Measurements from ENCODE around the gene TP53.

Gene TP53

GRCh38 chr17:7654832-7655540 is 32.3 kb downstream of the TP53 start (continued):
- TF ChIP-seq KLF9 (tag by site-specific recombination; IDR thresholded peaks at IDR 0.05; ENCODE audit: low read depth): no peak

DNA sequence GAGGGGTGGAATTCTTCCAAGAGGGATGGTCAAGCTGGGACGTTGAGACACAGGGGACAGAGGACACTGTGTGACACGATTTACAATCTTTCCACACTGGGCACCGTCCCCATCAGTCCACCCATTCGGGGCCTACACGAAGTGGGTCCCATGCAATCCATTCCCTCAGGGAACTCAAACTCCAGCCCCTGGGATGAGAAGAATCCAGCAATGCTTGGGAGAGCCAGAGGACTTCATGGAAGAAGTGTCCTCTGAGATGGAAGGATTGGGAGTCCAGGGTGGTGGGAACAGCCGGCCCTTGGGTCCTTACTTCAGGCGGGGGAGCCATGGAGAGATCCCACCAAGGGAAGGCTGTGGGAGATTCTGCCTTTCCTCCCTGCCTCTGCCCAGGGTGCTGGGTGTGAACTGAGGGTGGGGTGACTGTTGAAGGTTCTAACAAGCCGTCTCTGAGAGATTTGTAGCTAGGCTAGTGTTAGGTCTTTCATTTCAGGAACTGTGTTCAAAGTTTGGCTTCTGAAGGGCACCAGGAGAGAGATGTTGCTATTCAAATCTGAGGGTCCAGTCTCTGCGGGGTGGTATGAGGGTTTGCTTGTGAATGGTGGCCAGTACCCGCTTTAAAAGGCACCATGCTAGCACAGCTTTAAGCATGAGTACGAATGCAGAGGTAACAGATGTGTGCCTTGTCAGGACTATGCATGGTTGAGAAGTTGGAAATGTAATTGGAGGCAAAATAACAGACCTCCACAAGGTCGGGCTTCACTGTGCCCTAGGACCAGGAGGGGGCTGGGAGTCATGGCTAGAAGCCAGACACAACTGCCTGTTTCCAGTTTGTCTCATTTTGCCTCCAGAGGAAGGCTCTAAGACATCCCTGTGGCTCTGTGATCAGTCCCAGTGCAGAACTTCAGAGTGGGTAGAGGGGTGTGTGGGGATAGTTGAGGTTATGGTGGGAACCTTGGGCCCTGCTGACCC is 34.6 kb downstream of the TP53 start:
- ChIA-PET CTCF (interaction anchor here (0.6 to 7.2 kb wide), 5 partner anchors 10 to 64 kb away, joined by 3 to 57 read pairs (median 5); no protein-coding TSS in a partner anchor), POLR2A (interaction anchor here (0.6 to 5.3 kb wide), 5 partner anchors 15 to 34 kb away, joined by 3 to 113 read pairs (median 7); partner anchors contain the start of genes SAT2, TP53 and WRAP53)
- TF ChIP-seq, protein P1, sequence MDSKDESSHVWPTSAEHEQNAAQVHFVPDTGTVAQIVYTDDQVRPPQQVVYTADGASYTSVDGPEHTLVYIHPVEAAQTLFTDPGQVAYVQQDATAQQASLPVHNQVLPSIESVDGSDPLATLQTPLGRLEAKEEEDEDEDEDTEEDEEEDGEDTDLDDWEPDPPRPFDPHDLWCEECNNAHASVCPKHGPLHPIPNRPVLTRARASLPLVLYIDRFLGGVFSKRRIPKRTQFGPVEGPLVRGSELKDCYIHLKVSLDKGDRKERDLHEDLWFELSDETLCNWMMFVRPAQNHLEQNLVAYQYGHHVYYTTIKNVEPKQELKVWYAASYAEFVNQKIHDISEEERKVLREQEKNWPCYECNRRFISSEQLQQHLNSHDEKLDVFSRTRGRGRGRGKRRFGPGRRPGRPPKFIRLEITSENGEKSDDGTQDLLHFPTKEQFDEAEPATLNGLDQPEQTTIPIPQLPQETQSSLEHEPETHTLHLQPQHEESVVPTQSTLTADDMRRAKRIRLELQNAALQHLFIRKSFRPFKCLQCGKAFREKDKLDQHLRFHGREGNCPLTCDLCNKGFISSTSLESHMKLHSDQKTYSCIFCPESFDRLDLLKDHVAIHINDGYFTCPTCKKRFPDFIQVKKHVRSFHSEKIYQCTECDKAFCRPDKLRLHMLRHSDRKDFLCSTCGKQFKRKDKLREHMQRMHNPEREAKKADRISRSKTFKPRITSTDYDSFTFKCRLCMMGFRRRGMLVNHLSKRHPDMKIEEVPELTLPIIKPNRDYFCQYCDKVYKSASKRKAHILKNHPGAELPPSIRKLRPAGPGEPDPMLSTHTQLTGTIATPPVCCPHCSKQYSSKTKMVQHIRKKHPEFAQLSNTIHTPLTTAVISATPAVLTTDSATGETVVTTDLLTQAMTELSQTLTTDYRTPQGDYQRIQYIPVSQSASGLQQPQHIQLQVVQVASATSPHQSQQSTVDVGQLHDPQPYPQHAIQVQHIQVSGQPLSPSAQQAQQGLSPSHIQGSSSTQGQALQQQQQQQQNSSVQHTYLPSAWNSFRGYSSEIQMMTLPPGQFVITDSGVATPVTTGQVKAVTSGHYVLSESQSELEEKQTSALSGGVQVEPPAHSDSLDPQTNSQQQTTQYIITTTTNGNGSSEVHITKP (tag by site-specific recombination; IDR thresholded peaks at IDR 0.05): no peak
- TF ChIP-seq ZNF341 (tag by site-specific recombination; IDR thresholded peaks at IDR 0.05; ENCODE audit: low read depth): peak; percentile 71
- no peak for TF ChIP-seq GLI2 (tag by site-specific recombination; IDR thresholded peaks at IDR 0.05; ENCODE audit: borderline replicate concordance, low read depth)
- TF ChIP-seq MEIS1 (CRISPR knock-in tag; IDR thresholded peaks at IDR 0.05; ENCODE audit: borderline replicate concordance): no peak
- TF ChIP-seq ZNF692 (tag by site-specific recombination; IDR thresholded peaks at IDR 0.05): no peak
- TF ChIP-seq ZNF335 (tag by site-specific recombination; conservative IDR thresholded peaks at IDR 0.05): peak; percentile 68
- no peak for TF ChIP-seq ZNF138 (tag by site-specific recombination; IDR thresholded peaks at IDR 0.05; ENCODE audit: borderline replicate concordance)
- TF ChIP-seq ZNF501 (tag by site-specific recombination; IDR thresholded peaks at IDR 0.05): no peak
- TF ChIP-seq, protein P2, sequence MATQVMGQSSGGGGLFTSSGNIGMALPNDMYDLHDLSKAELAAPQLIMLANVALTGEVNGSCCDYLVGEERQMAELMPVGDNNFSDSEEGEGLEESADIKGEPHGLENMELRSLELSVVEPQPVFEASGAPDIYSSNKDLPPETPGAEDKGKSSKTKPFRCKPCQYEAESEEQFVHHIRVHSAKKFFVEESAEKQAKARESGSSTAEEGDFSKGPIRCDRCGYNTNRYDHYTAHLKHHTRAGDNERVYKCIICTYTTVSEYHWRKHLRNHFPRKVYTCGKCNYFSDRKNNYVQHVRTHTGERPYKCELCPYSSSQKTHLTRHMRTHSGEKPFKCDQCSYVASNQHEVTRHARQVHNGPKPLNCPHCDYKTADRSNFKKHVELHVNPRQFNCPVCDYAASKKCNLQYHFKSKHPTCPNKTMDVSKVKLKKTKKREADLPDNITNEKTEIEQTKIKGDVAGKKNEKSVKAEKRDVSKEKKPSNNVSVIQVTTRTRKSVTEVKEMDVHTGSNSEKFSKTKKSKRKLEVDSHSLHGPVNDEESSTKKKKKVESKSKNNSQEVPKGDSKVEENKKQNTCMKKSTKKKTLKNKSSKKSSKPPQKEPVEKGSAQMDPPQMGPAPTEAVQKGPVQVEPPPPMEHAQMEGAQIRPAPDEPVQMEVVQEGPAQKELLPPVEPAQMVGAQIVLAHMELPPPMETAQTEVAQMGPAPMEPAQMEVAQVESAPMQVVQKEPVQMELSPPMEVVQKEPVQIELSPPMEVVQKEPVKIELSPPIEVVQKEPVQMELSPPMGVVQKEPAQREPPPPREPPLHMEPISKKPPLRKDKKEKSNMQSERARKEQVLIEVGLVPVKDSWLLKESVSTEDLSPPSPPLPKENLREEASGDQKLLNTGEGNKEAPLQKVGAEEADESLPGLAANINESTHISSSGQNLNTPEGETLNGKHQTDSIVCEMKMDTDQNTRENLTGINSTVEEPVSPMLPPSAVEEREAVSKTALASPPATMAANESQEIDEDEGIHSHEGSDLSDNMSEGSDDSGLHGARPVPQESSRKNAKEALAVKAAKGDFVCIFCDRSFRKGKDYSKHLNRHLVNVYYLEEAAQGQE (tag by site-specific recombination; IDR thresholded peaks at IDR 0.05): peak; percentile 69
- TF ChIP-seq IKZF3 (tag by site-specific recombination; IDR thresholded peaks at IDR 0.05): peak; percentile 78
- TF ChIP-seq, protein P3, sequence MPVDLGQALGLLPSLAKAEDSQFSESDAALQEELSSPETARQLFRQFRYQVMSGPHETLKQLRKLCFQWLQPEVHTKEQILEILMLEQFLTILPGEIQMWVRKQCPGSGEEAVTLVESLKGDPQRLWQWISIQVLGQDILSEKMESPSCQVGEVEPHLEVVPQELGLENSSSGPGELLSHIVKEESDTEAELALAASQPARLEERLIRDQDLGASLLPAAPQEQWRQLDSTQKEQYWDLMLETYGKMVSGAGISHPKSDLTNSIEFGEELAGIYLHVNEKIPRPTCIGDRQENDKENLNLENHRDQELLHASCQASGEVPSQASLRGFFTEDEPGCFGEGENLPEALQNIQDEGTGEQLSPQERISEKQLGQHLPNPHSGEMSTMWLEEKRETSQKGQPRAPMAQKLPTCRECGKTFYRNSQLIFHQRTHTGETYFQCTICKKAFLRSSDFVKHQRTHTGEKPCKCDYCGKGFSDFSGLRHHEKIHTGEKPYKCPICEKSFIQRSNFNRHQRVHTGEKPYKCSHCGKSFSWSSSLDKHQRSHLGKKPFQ (tag by site-specific recombination; IDR thresholded peaks at IDR 0.05): peak; percentile 81
- Histone ChIP-seq H3K4me3 (ENCODE audit: low read depth, low read length) (no peak overlapping the region), H3K36me3 (ENCODE audit: control insufficient read depth in 2 of 2, insufficient read depth in 1 of 2, low read length in 2 of 2) (no peaks in the 10 kb centered on the region), H3K27ac (ENCODE audit: extremely low read depth, low read depth, low read length) (no peak overlapping the region), H3K9me3 (ENCODE audit: control insufficient read depth, insufficient read depth, low read depth, low read length) (no peaks in the 10 kb centered on the region), H3K4me1 (ENCODE audit: control insufficient read depth, insufficient read depth, low read length) (peaks cover 11% of the 10 kb centered on the region)
